A673 (cell line): ENCODE measurements around the gene MMP10. TPM values are rescaled to one million over a fixed set of nuclear protein-coding genes. Genes with fewer than 3 reads are reported as not detected.

Source experiments
- BruUV-seq: library from RNA; stranded (reverse); fragments of 400-500 nt; replicated peaks from 2 replicates; lab custom pipeline; 2021; lab: Mats Ljungman, UMichigan
- CTCF ChIA-PET: fragments of 300-600 bp; sonication (Branson Sonifier 250); formaldehyde crosslinking; loops from one replicate; lab custom pipeline; 2022; ENCODE audit warnings: antibody characterized with exemption; lab: Charles Lee
- POLR2A ChIA-PET: fragments of 300-600 bp; sonication (Branson Sonifier 250); formaldehyde crosslinking; loops from one replicate; lab custom pipeline; 2022; ENCODE audit warnings: antibody characterized with exemption; ENCODE audit not compliant: low non-redundant PET; lab: Charles Lee
- DNase-seq: peaks from one replicate; pipeline ENCODE4 v3.0.0-alpha.2; 2015; ENCODE audit warnings: low spot score
- H3K27ac ChIP-seq: fragments of 200-600 bp; sonication (generic); 2 replicates; pipeline ENCODE4 v1.5.1; 2016; ENCODE audit warnings: mixed run types, low read depth, mild to moderate bottlenecking, mixed read lengths, antibody characterized with exemption, low read length; ENCODE audit not compliant: poor library complexity, severe bottlenecking
- H3K27me3 ChIP-seq: fragments of 200-600 bp; sonication (generic); replicated peaks from 2 replicates; pipeline ENCODE4 v1.6.1; 2017; ENCODE audit warnings: mixed run types, low read depth, mild to moderate bottlenecking, mixed read lengths, antibody characterized with exemption, low read length; ENCODE audit not compliant: insufficient read depth, poor library complexity
- H3K36me3 ChIP-seq: fragments of 200-600 bp; sonication (generic); 2 replicates; pipeline ENCODE4 v1.6.1; 2016; ENCODE audit warnings: mixed run types, mild to moderate bottlenecking, mixed read lengths, antibody characterized with exemption, low read length; ENCODE audit not compliant: insufficient read depth, poor library complexity, severe bottlenecking
- H3K4me1 ChIP-seq: fragments of 200-600 bp; sonication (generic); 2 replicates; pipeline ENCODE4 v1.6.1; 2017; ENCODE audit warnings: mixed run types, mild to moderate bottlenecking, mixed read lengths, antibody characterized with exemption, low read length; ENCODE audit not compliant: insufficient read depth, poor library complexity, severe bottlenecking
- H3K4me3 ChIP-seq: fragments of 200-600 bp; sonication (generic); 2 replicates; pipeline ENCODE4 v1.5.1; 2016; ENCODE audit warnings: low read depth, mixed run types, mild to moderate bottlenecking, mixed read lengths, low read length; ENCODE audit not compliant: poor library complexity, severe bottlenecking
- H3K9me3 ChIP-seq: fragments of 200-600 bp; sonication (generic); 2 replicates; pipeline ENCODE4 v1.6.1; 2016; ENCODE audit warnings: mixed run types, low read depth, mild to moderate bottlenecking, mixed read lengths, antibody characterized with exemption, low read length; ENCODE audit not compliant: poor library complexity, severe bottlenecking
- EZH2 ChIP-seq: fragments of 200-600 bp; sonication (generic); IDR thresholded peaks from 2 replicates; pipeline ENCODE4 v1.6.1; 2017; ENCODE audit warnings: borderline replicate concordance, low read depth, mild to moderate bottlenecking, mixed read lengths, antibody characterized with exemption, low read length; ENCODE audit not compliant: poor library complexity, severe bottlenecking
- intact Hi-C: fragments of 100-400 bp; cut with micrococcal nuclease; formaldehyde crosslinking; loops from one replicate; pipeline ENCODE4 v1.10.0; 2022; ENCODE audit not compliant: unreplicated experiment
- total RNA-seq: library from RNA; stranded (reverse); gene quantifications from 2 replicates; pipeline ENCODE4 v1.2.3, GENCODE V29; 2021
- TF ChIP-seq, protein P1 (sequence below): fragments of 300-800, 200-600 bp; sonication (generic); conservative IDR thresholded peaks from 2 replicates; pipeline ENCODE4 v1.5.1; 2017; ENCODE audit warnings: low read depth, mild to moderate bottlenecking, antibody characterized with exemption, low read length, moderate library complexity, mixed read lengths

Gene MMP10
- total RNA-seq, 1 experiment from 2014 or later, result 4.0 TPM

DNA sequence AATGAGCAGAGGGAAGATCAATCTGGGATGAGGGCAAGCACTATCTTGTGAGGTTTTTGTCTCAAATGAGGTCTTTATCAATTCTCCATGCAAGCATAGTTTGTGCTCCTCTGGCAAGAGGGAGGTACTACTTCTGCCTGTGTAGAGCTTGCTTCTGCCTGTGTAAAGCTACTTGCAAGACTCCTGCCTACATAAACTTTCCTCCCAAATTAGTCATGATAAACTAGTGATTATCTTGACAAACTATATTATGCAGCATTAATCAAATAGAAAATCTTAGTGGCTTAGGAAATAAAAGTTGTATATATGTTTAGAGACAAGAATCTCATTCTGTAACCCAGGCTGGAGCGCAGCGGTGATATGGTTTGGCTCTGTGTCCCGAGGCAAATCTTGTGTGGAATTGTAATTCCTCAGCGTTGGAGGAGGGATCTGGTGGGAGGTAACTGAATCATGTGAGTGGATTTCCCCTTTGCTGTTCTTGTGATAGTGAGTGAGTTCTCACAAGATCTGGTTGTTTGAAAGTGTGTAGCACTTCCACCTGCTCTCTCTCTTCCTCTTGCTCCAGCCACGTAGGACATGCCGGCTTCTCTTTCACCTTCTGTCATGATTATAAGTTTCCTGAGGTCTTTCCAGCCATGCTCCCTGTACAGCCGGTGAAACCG lies 8.0 kb upstream of the MMP10 start:
- Histone ChIP-seq H3K4me3 (no peak overlapping the region), H3K27me3 (no peaks in the 10 kb centered on the region), H3K9me3 (no peaks in the 10 kb centered on the region), H3K27ac (no peak overlapping the region), H3K36me3 (no peaks in the 10 kb centered on the region), H3K4me1 (no peaks in the 10 kb centered on the region)
- CTCF ChIA-PET, result no interaction called here
- TF ChIP-seq EZH2, result no peak
- TF ChIP-seq, protein P1, sequence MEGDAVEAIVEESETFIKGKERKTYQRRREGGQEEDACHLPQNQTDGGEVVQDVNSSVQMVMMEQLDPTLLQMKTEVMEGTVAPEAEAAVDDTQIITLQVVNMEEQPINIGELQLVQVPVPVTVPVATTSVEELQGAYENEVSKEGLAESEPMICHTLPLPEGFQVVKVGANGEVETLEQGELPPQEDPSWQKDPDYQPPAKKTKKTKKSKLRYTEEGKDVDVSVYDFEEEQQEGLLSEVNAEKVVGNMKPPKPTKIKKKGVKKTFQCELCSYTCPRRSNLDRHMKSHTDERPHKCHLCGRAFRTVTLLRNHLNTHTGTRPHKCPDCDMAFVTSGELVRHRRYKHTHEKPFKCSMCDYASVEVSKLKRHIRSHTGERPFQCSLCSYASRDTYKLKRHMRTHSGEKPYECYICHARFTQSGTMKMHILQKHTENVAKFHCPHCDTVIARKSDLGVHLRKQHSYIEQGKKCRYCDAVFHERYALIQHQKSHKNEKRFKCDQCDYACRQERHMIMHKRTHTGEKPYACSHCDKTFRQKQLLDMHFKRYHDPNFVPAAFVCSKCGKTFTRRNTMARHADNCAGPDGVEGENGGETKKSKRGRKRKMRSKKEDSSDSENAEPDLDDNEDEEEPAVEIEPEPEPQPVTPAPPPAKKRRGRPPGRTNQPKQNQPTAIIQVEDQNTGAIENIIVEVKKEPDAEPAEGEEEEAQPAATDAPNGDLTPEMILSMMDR, result no peak
- DNase-seq, result no peak
- intact Hi-C loops, result no loop called here
- POLR2A ChIA-PET, result no interaction called here
- no TSS peak for BruUV-seq

GRCh38 chr11:102784380-102784779 lies 4.0 kb upstream of the MMP10 start:
- Histone ChIP-seq H3K27me3 (no peaks in the 10 kb centered on the region), H3K36me3 (no peaks in the 10 kb centered on the region), H3K4me3 (no peak overlapping the region), H3K27ac (no peak overlapping the region), H3K9me3 (no peaks in the 10 kb centered on the region), H3K4me1 (peaks cover 18% of the 10 kb centered on the region)
- ChIA-PET CTCF (no interaction called here), POLR2A (no interaction called here)
- no peak for TF ChIP-seq EZH2
- TF ChIP-seq, protein P1, result no peak
- BruUV-seq, result no TSS peak
- no peak for DNase-seq
- intact Hi-C loops, result no loop called here

- Histone ChIP-seq H3K4me3 (no peak overlapping the region), H3K27me3 (no peaks in the 10 kb centered on the region), H3K36me3 (no peaks in the 10 kb centered on the region), H3K9me3 (no peaks in the 10 kb centered on the region), H3K27ac (no peak overlapping the region), H3K4me1 (peaks cover 18% of the 10 kb centered on the region)
- TF ChIP-seq, protein P1, result no peak
- TF ChIP-seq EZH2, result no peak
- POLR2A ChIA-PET, result no interaction called here
- no peak for DNase-seq
- intact Hi-C loops, result no loop called here
- BruUV-seq, result no TSS peak
- CTCF ChIA-PET, result no interaction called here
These were observed 3.3 kb upstream of the MMP10 start for GRCh38 chr11:102783720-102784119.
